HepG2 (cell line): ENCODE data around the gene TOLLIP. TPM values are rescaled to one million over a fixed set of nuclear protein-coding genes. Genes with fewer than 3 reads are reported as not detected.
A peak's percentile ranks its signal among the peaks of the same experiment; 100 is the strongest.

Source experiments
- AGO2 ChIP-seq: fragments of 200-400 bp; formaldehyde crosslinking; optimal IDR thresholded peaks from 2 replicates; pipeline ENCODE3; 2017; ENCODE audit warnings: mild to moderate bottlenecking, low read depth, low read length, moderate library complexity
- CREBL2 ChIP-seq: sonication (generic); formaldehyde crosslinking; IDR thresholded peaks from 2 replicates; pipeline ENCODE4 v1.8.1; 2023; ENCODE audit warnings: missing genetic modification reagents, mild to moderate bottlenecking, borderline replicate concordance
- GMEB2 ChIP-seq: IDR thresholded peaks from 2 replicates; pipeline ENCODE4 v1.6.1; 2016; ENCODE audit warnings: missing biosample characterization, missing genetic modification reagents, low read depth
- HOXA9 ChIP-seq: sonication (generic); formaldehyde crosslinking; IDR thresholded peaks from 2 replicates; pipeline ENCODE4 v1.8.1; 2022; ENCODE audit warnings: missing genetic modification reagents, mild to moderate bottlenecking, moderate library complexity, borderline replicate concordance
- IRF2 ChIP-seq: IDR thresholded peaks from 2 replicates; pipeline ENCODE4 v1.6.1; 2018; ENCODE audit warnings: missing genetic modification reagents, missing compliant biosample characterization
- KDM4B ChIP-seq: sonication (generic); formaldehyde crosslinking; IDR thresholded peaks from 2 replicates; pipeline ENCODE4 v1.4.0; 2020; ENCODE audit warnings: missing genetic modification reagents
- MXI1 ChIP-seq: IDR thresholded peaks from 3 replicates; pipeline ENCODE4 v1.6.1; 2012; ENCODE audit warnings: low read depth, low read length, inconsistent platforms, borderline replicate concordance
- NFRKB ChIP-seq: fragments of 450-650 bp; IDR thresholded peaks from 2 replicates; pipeline ENCODE4 v1.6.1; 2017
- NONO ChIP-seq, 2 experiments: fragments of 450-650 bp in 1 of 2; sonication (generic) in 1 of 2; formaldehyde crosslinking in 1 of 2; IDR thresholded peaks in 1 of 2; conservative IDR thresholded peaks in 1 of 2; 2 replicates each; pipeline versions ENCODE4 v1.6.1 to v1.8.0; 2017 to 2022; ENCODE audit warnings: mild to moderate bottlenecking in 1 of 2, missing genetic modification reagents in 1 of 2, moderate library complexity in 1 of 2
- REPIN1 ChIP-seq: sonication (generic); formaldehyde crosslinking; IDR thresholded peaks from 2 replicates; pipeline ENCODE4 v1.8.0; 2022; ENCODE audit warnings: missing genetic modification reagents, low read depth, mild to moderate bottlenecking, borderline replicate concordance
- SRSF4 ChIP-seq: fragments of 200-400 bp; formaldehyde crosslinking; IDR thresholded peaks from one replicate; pipeline ENCODE4 v1.6.1; 2018; ENCODE audit warnings: mild to moderate bottlenecking, low read depth, low read length, moderate library complexity; ENCODE audit not compliant: poor library complexity, severe bottlenecking
- TAF15 ChIP-seq: fragments of 200-400 bp; formaldehyde crosslinking; IDR thresholded peaks from one replicate; pipeline ENCODE4 v1.6.1; 2018; ENCODE audit warnings: mild to moderate bottlenecking, low read depth, low read length; ENCODE audit not compliant: poor library complexity, severe bottlenecking
- TBX2 ChIP-seq: sonication (generic); formaldehyde crosslinking; IDR thresholded peaks from 2 replicates; pipeline ENCODE4 v1.5.0; 2020; ENCODE audit warnings: missing genetic modification reagents, mild to moderate bottlenecking, borderline replicate concordance
- ZBTB46 ChIP-seq: sonication (generic); formaldehyde crosslinking; IDR thresholded peaks from 2 replicates; pipeline ENCODE4 v1.4.0; 2020; ENCODE audit warnings: mild to moderate bottlenecking, missing genetic modification reagents, borderline replicate concordance
- ZHX1 ChIP-seq: sonication (generic); formaldehyde crosslinking; IDR thresholded peaks from 2 replicates; pipeline ENCODE4 v1.8.1; 2022; ENCODE audit warnings: low read depth, mild to moderate bottlenecking, missing genetic modification reagents
- ZNF383 ChIP-seq: sonication (generic); formaldehyde crosslinking; IDR thresholded peaks from 2 replicates; pipeline ENCODE4 v1.4.0; 2020; ENCODE audit warnings: missing genetic modification reagents, mild to moderate bottlenecking, borderline replicate concordance
- ZNF432 ChIP-seq: sonication (generic); formaldehyde crosslinking; IDR thresholded peaks from 2 replicates; pipeline ENCODE4 v1.5.0; 2020; ENCODE audit warnings: missing genetic modification reagents, mild to moderate bottlenecking, borderline replicate concordance
- ZNF446 ChIP-seq: sonication (generic); formaldehyde crosslinking; IDR thresholded peaks from 2 replicates; pipeline ENCODE4 v1.5.0; 2020; ENCODE audit warnings: mild to moderate bottlenecking, missing genetic modification reagents
- ZNF850 ChIP-seq: sonication (generic); formaldehyde crosslinking; conservative IDR thresholded peaks from 2 replicates; pipeline ENCODE4 v1.9.0; 2021; ENCODE audit warnings: mild to moderate bottlenecking, missing genetic modification reagents
- ZNF879 ChIP-seq: sonication (generic); formaldehyde crosslinking; IDR thresholded peaks from 2 replicates; pipeline ENCODE4 v1.8.1; 2023; ENCODE audit warnings: missing genetic modification reagents
- ZSCAN20 ChIP-seq: sonication (generic); formaldehyde crosslinking; IDR thresholded peaks from 2 replicates; pipeline ENCODE4 v1.4.0; 2020; ENCODE audit warnings: missing genetic modification reagents, mild to moderate bottlenecking, borderline replicate concordance
- polyA plus RNA-seq, 8 experiments: library from polyadenylated mRNA; depleted of rRNA in 3 of 8; stranded (reverse) in 7 of 8; unstranded in 1 of 8; fragments of >200 nt; fragmentation: Illumina TruSeq in 4 of 8; extraction: Trizol in 4 of 8; gene quantifications; 2 replicates each; pipeline versions ENCODE4 v1.2.1 to v1.2.3, GENCODE V29; 2011 to 2016; ENCODE audit warnings: low read depth in 4 of 8, missing spikeins in 1 of 8, mixed read lengths in 1 of 8; ENCODE audit not compliant: insufficient read depth in 1 of 8
- total RNA-seq, 5 experiments: library from RNA; depleted of rRNA; stranded (reverse); fragments of >200 nt; fragmentation: Illumina TruSeq; extraction: Trizol; gene quantifications; 2 replicates each; pipeline ENCODE4 v1.2.3, GENCODE V29; 2016; ENCODE audit warnings: low read depth in 1 of 5

TOLLIP gene
- total and polyA plus RNA-seq, 2 of the 13 experiments (the other 11 are each of a cell fraction or from before 2014, with no cell fraction given) = 25.9 to 47.5 TPM

GRCh38 chr11:1262172-1263006 is 47.0 kb downstream of the TOLLIP start (continued):
- TF ChIP-seq AGO2 = peak; percentile 29
- no peak for TF ChIP-seq ZBTB46 (CRISPR knock-in tag)
- TF ChIP-seq SRSF4 = no peak
- no peak for TF ChIP-seq NONO (IDR thresholded peaks at IDR 0.05)
- TF ChIP-seq NONO (CRISPR knock-in tag; conservative IDR thresholded peaks at IDR 0.05) = peak; percentile 87
- TF ChIP-seq IRF2 (CRISPR knock-in tag) = peak; percentile 41
- no peak for TF ChIP-seq ZHX1 (CRISPR knock-in tag)
- TF ChIP-seq HOXA9 (CRISPR knock-in tag) = no peak
- no peak; the same call in 1 of the 2 replicates for TF ChIP-seq ZSCAN20
- TF ChIP-seq CREBL2 = peak; percentile 68; the same call in 1 of the 2 replicates
- no peak for TF ChIP-seq ZNF850 (CRISPR knock-in tag)
- TF ChIP-seq TAF15 = no peak
- no peak for TF ChIP-seq REPIN1
- no peak for TF ChIP-seq ZNF432
- no peak for TF ChIP-seq ZNF879 (CRISPR knock-in tag)
- TF ChIP-seq KDM4B (CRISPR knock-in tag) = no peak
- TF ChIP-seq MXI1 = peak; percentile 76; the same call in 1 of the 3 replicates
- TF ChIP-seq ZNF446 (CRISPR knock-in tag) = no peak
- TF ChIP-seq TBX2 (CRISPR knock-in tag) = peak; percentile 57; the same call in 1 of the 2 replicates
- no peak for TF ChIP-seq NFRKB
- no peak for TF ChIP-seq ZNF383
- no peak for TF ChIP-seq GMEB2
